Adrenal gland (tissue), 12 donors: ENCODE data around the gene CADM1. TPM values are rescaled to one million over a fixed set of nuclear protein-coding genes. Genes with fewer than 3 reads are reported as not detected.

ENCODE experiments used
- DNase-seq, 7 donors: peaks; one replicate each; pipeline ENCODE4 v3.0.0-alpha.2; 2019 to 2020
- H3K27ac ChIP-seq, 5 donors: fragments of 200-600 bp; sonication (generic) in 4 of 5; 1 replicate in 3 of 5; 2 replicates in 2 of 5; pipeline versions ENCODE4 v1.5.1 to v1.8.0; 2016 to 2020; ENCODE audit warnings: mild to moderate bottlenecking in 1 of 5
- H3K27me3 ChIP-seq: fragments of 200-600 bp; 2 replicates; pipeline ENCODE4 v1.8.0; 2021
- H3K36me3 ChIP-seq, 2 donors: fragments of 200-600 bp; replicated peaks in 1 of 2; 1 replicate in 1 of 2; 2 replicates in 1 of 2; pipeline versions ENCODE4 v1.5.1 to v1.8.0; 2018 to 2022
- H3K4me1 ChIP-seq, 2 donors: fragments of 200-600 bp; replicated peaks in 1 of 2; 1 replicate in 1 of 2; 2 replicates in 1 of 2; pipeline versions ENCODE4 v1.5.1 to v1.8.0; 2018 to 2021
- H3K4me3 ChIP-seq, 4 donors: fragments of 200-600 bp; sonication (generic) in 3 of 4; one replicate each; pipeline ENCODE4 v1.5.1; 2016 to 2018
- H3K9me3 ChIP-seq, 3 donors: fragments of 200-600 bp; sonication (generic) in 1 of 3; replicated peaks in 1 of 3; 1 replicate in 2 of 3; 2 replicates in 1 of 3; pipeline versions ENCODE4 v1.5.1 to v1.8.0; 2016 to 2021
- CTCF ChIP-seq, 6 experiments: fragments of 450-650 bp in 4 of 6; fragments of 200-600 bp in 2 of 6; sonication (generic) in 1 of 6; IDR thresholded peaks; 1 replicate in 5 of 6; 2 replicates in 1 of 6; pipeline versions ENCODE4 v1.5.1 to v1.8.0; 2016 to 2021; ENCODE audit warnings: antibody characterized with exemption in 6 of 6, mild to moderate bottlenecking in 2 of 6, moderate library complexity in 1 of 6
- POLR2A ChIP-seq, 2 donors: fragments of 450-650 bp; IDR thresholded peaks; one replicate each; pipeline ENCODE4 v1.6.1; 2017; ENCODE audit warnings: antibody characterized with exemption in 2 of 2, mild to moderate bottlenecking in 2 of 2, moderate library complexity in 1 of 2
- WGBS, 4 donors: extraction: QIAGEN DNeasy Blood & Tissue Kit in 2 of 4; methylation state at CpG; one replicate each; pipeline versions ENCODE4 v1.1.5 to v1.1.7; 2013 to 2017; 5-methylcytosine and 5-hydroxymethylcytosine counted together
- intact Hi-C, 2 donors: fragments of 100-400 bp; cut with DNase I; formaldehyde crosslinking; loops; one replicate each; pipeline versions ENCODE4 v1.14.1 to v1.15.0; 2022 to 2023
- polyA plus RNA-seq, 3 donors: library from polyadenylated mRNA; stranded (reverse); fragments of 200-250 nt in 2 of 3; fragments of 350-450 nt in 1 of 3; fragmentation: Illumina TruSeq in 1 of 3; extraction: RNeasy Lipid Tissue Mini Kit (QIAGEN cat#74804) in 1 of 3; gene quantifications; one replicate each; pipeline ENCODE4 v1.2.3, GENCODE V29; 2013 to 2014
- total RNA-seq, 9 donors: library from RNA; depleted of rRNA in 4 of 9; stranded (reverse); fragments of >200 nt in 4 of 9; fragments of 120-200 nt in 1 of 9; fragmentation: NEBNext Ultra II Directional in 1 of 9; extraction: Animal tissue kit (Norgen Biotek cat#: 25700) in 1 of 9; gene quantifications; one replicate each; pipeline versions ENCODE4 v1.1.0 to v1.2.4, GENCODE V29; 2013 to 2023
- donor health status: healthy with polysubstance abuse.
- donor health status: Bipolar disorder and iron deficiency.
- donor health status: DM: yes; HTN: yes; CAD: no.
- donor health status: DM: no; HTN: no; CAD: no.
- donor health status: DM: no; HTN: no; CAD: no.
- donor health status: DM: yes; HTN: yes; CAD: no.

The CADM1 gene
- total and polyA plus RNA-seq, 12 donors, result 21.6 to 256 (median 39.8) TPM

- H3K27me3 ChIP-seq, result no peaks in the 10 kb centered on the region
- intact Hi-C loops, result no loop called here
- DNase-seq, result no peak
- no peak overlapping the region for H3K27ac ChIP-seq
- H3K9me3 ChIP-seq, result no peaks in the 10 kb centered on the region
- no peaks in the 10 kb centered on the region for H3K4me1 ChIP-seq
- TF ChIP-seq POLR2A (IDR thresholded peaks at IDR 0.05) (no peak), CTCF (IDR thresholded peaks at IDR 0.05) (no peak)
- WGBS, 4 donors, result 76 to 90% (median 84%) methylated on average over 1 of the region's 1 CpG
- no peaks in the 10 kb centered on the region for H3K36me3 ChIP-seq
- no peak overlapping the region for H3K4me3 ChIP-seq
Measured at GRCh38 chr11:115396533-115396932, 107.7 kb downstream of the CADM1 start.

DNA sequence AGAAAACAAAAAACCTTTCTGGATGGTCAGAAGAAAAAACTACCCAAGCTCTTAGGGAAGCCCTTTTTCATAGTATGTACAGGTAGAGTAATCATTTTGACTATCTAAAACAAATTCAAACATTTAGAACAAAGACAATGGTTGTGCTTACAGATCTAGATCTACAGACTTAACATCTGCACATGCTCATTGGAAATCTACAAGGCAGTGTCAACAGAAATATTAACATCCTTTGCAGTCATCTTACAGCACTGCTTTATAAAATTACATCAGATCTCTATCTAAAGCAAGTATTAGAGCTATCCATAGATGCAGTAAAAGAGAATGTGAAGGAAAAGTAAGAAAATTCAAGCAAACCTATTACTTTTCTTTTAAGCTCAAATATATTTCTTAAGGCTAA, 110.3 kb downstream of the CADM1 start:
- DNase-seq, result no peak
- no peak overlapping the region for H3K27ac ChIP-seq
- no peaks in the 10 kb centered on the region for H3K36me3 ChIP-seq
- H3K9me3 ChIP-seq, result no peaks in the 10 kb centered on the region
- intact Hi-C loops, result no loop called here
- TF ChIP-seq CTCF (IDR thresholded peaks at IDR 0.05) (no peak), POLR2A (IDR thresholded peaks at IDR 0.05) (no peak)
- no peaks in the 10 kb centered on the region for H3K27me3 ChIP-seq
- H3K4me1 ChIP-seq, result no peaks in the 10 kb centered on the region
- H3K4me3 ChIP-seq, result no peak overlapping the region

DNA sequence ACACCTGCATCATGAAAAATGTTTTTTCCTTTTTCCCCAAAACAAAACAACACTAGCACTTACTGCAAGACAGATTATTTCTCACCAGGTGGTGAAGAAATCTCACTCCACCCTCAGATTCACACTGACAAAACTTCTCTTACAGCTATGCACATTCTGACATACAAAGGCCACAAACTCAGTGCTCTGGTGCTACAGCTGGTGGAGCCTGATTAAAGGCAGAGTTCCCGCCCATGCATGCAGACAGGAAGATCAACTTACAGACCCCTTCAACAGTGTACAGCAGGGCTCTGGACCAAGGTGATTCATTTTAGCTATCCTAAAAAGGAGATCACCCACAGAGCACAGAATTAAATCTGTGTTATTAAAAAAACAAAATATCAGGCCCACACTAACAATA, 112.6 kb downstream of the CADM1 start:
- H3K4me3 ChIP-seq, result no peak overlapping the region
- no peak for DNase-seq
- H3K9me3 ChIP-seq, result no peaks in the 10 kb centered on the region
- WGBS, 4 donors, result 44 to 90% (median 82%) methylated on average over 1 of the region's 1 CpG
- TF ChIP-seq POLR2A (IDR thresholded peaks at IDR 0.05) (no peak), CTCF (IDR thresholded peaks at IDR 0.05) (no peak)
- H3K27me3 ChIP-seq, result no peaks in the 10 kb centered on the region
- H3K36me3 ChIP-seq, result no peaks in the 10 kb centered on the region
- H3K27ac ChIP-seq, result no peak overlapping the region
- intact Hi-C loops, result no loop called here
- H3K4me1 ChIP-seq, result no peaks in the 10 kb centered on the region

DNA sequence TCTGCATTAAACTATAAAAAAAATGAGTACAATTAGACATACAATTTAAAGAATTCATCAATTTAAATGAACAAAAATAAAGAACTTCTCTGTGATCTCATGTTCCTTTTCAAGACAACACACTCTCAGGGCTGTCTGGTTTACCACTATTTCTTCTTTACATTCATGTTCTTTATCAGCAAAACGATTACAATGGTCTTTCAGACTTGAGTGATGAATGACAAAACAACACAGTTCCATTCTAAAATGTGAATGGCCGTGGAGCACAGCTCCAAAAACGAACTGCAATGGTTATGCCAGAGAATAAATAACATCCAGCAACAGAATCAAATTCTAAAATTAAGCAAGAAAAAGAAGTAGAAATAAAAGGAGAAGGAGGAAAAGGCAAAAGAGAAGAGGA, 113.1 kb downstream of the CADM1 start:
- no peaks in the 10 kb centered on the region for H3K4me1 ChIP-seq
- WGBS, 4 donors, result 47 to 62% (median 54%) methylated on average over 3 of the region's 3 CpGs
- H3K4me3 ChIP-seq, result no peak overlapping the region
- H3K36me3 ChIP-seq, result no peaks in the 10 kb centered on the region
- no peak for TF ChIP-seq CTCF (IDR thresholded peaks at IDR 0.05)
- no peak for TF ChIP-seq POLR2A (IDR thresholded peaks at IDR 0.05)
- intact Hi-C loops, result no loop called here
- no peak for DNase-seq
- H3K9me3 ChIP-seq, result no peaks in the 10 kb centered on the region
- no peaks in the 10 kb centered on the region for H3K27me3 ChIP-seq
- no peak overlapping the region for H3K27ac ChIP-seq
